WTC11 (cell line): Measurements from ENCODE around the gene AP1S1. TPM values are rescaled to one million over a fixed set of nuclear protein-coding genes. Genes with fewer than 3 reads are reported as not detected.

Experiments used
- AFF4 ChIP-seq: sonication (generic); formaldehyde crosslinking; IDR thresholded peaks from 2 replicates; pipeline ENCODE4 v1.8.1; 2023; ENCODE audit warnings: mild to moderate bottlenecking, missing genetic modification reagents, borderline replicate concordance
- AR ChIP-seq: fragments of 250-450 bp; sonication (Bioruptor Pico); IDR thresholded peaks from 2 replicates; pipeline ENCODE4 v1.9.0; 2021; ENCODE audit warnings: mild to moderate bottlenecking
- ATF6 ChIP-seq: sonication (generic); formaldehyde crosslinking; IDR thresholded peaks from 2 replicates; pipeline ENCODE4 v1.8.1; 2023; ENCODE audit warnings: mild to moderate bottlenecking, missing genetic modification reagents
- EMX1 ChIP-seq: fragments of 250-450 bp; sonication (Bioruptor Pico); IDR thresholded peaks from 2 replicates; pipeline ENCODE4 v1.8.0; 2021; ENCODE audit warnings: mild to moderate bottlenecking
- GABPB1 ChIP-seq: sonication (generic); formaldehyde crosslinking; IDR thresholded peaks from 2 replicates; pipeline ENCODE4 v1.8.1; 2023; ENCODE audit warnings: mild to moderate bottlenecking, missing genetic modification reagents
- HMGXB4 ChIP-seq: sonication (generic); formaldehyde crosslinking; IDR thresholded peaks from 2 replicates; pipeline ENCODE4 v1.8.1; 2023; ENCODE audit warnings: mild to moderate bottlenecking, moderate library complexity, missing genetic modification reagents
- JUN ChIP-seq: sonication (generic); formaldehyde crosslinking; IDR thresholded peaks from 2 replicates; pipeline ENCODE4 v1.8.0; 2023; ENCODE audit warnings: mild to moderate bottlenecking, missing genetic modification reagents
- MLX ChIP-seq: sonication (generic); formaldehyde crosslinking; IDR thresholded peaks from 2 replicates; pipeline ENCODE4 v1.8.1; 2023; ENCODE audit warnings: mild to moderate bottlenecking, missing genetic modification reagents, moderate library complexity
- NR1H2 ChIP-seq: sonication (generic); formaldehyde crosslinking; IDR thresholded peaks from 2 replicates; pipeline ENCODE4 v1.9.0; 2021; ENCODE audit warnings: mild to moderate bottlenecking, moderate library complexity, missing genetic modification reagents
- OVOL2 ChIP-seq: fragments of 250-450 bp; sonication (Bioruptor Pico); IDR thresholded peaks from 2 replicates; pipeline ENCODE4 v1.9.0; 2021; ENCODE audit warnings: mild to moderate bottlenecking, borderline replicate concordance
- PREB ChIP-seq: sonication (generic); formaldehyde crosslinking; IDR thresholded peaks from 2 replicates; pipeline ENCODE4 v1.8.1; 2022; ENCODE audit warnings: mild to moderate bottlenecking, missing genetic modification reagents, moderate library complexity, borderline replicate concordance
- SMAD3 ChIP-seq: sonication (generic); formaldehyde crosslinking; IDR thresholded peaks from 2 replicates; pipeline ENCODE4 v1.8.0; 2022; ENCODE audit warnings: missing genetic modification reagents, mild to moderate bottlenecking, borderline replicate concordance
- TP53 ChIP-seq: sonication (generic); formaldehyde crosslinking; IDR thresholded peaks from 2 replicates; pipeline ENCODE4 v1.8.1; 2023; ENCODE audit warnings: mild to moderate bottlenecking, missing genetic modification reagents
- ZBTB43 ChIP-seq: sonication (generic); formaldehyde crosslinking; IDR thresholded peaks from 2 replicates; pipeline ENCODE4 v1.8.1; 2023; ENCODE audit warnings: mild to moderate bottlenecking, missing genetic modification reagents
- ZNF219 ChIP-seq: sonication (generic); formaldehyde crosslinking; IDR thresholded peaks from 2 replicates; pipeline ENCODE4 v1.8.0; 2023; ENCODE audit warnings: missing genetic modification reagents, mild to moderate bottlenecking, borderline replicate concordance
- ZNF263 ChIP-seq: sonication (generic); formaldehyde crosslinking; IDR thresholded peaks from 2 replicates; pipeline ENCODE4 v1.8.1; 2022; ENCODE audit warnings: low read depth, mild to moderate bottlenecking, moderate library complexity, missing genetic modification reagents
- total RNA-seq: library from RNA; stranded (reverse); gene quantifications from 3 replicates; pipeline ENCODE4 v1.2.3, GENCODE V29; 2021
- TF ChIP-seq, protein P1 (sequence below): fragments of 250-450 bp; sonication (Bioruptor Pico); IDR thresholded peaks from 2 replicates; pipeline ENCODE4 v2.1.2; 2022; ENCODE audit warnings: mild to moderate bottlenecking, moderate library complexity
- TF ChIP-seq, protein P2 (sequence below): fragments of 250-450 bp; sonication (Bioruptor Pico); conservative IDR thresholded peaks from 2 replicates; pipeline ENCODE4 v1.9.0; 2021; ENCODE audit warnings: mild to moderate bottlenecking

Gene AP1S1
- total RNA-seq, 1 experiment from 2014 or later = 60.7 TPM

- TF ChIP-seq ZBTB43 (CRISPR knock-in tag) (peak; percentile 97), PREB (CRISPR knock-in tag) (peak; percentile 93), SMAD3 (CRISPR knock-in tag) (peak; percentile 99), JUN (peak; percentile 97; the same call in 1 of the 2 replicates), ATF6 (CRISPR knock-in tag) (peak; percentile 39; the same call in 1 of the 2 replicates), EMX1 (CRISPR knock-in tag) (no peak), NR1H2 (CRISPR knock-in tag) (no peak), TP53 (CRISPR knock-in tag) (peak; percentile 97), ZNF263 (peak; percentile 59; the same call in 1 of the 2 replicates), AR (no peak), HMGXB4 (CRISPR knock-in tag) (peak; percentile 63; the same call in 1 of the 2 replicates), MLX (CRISPR knock-in tag) (peak; percentile 92; the same call in 1 of the 2 replicates), GABPB1 (peak; percentile 80), AFF4 (peak; percentile 90; the same call in 1 of the 2 replicates), ZNF219 (CRISPR knock-in tag) (peak; percentile 94), OVOL2 (CRISPR knock-in tag) (no peak)
- TF ChIP-seq, protein P1, sequence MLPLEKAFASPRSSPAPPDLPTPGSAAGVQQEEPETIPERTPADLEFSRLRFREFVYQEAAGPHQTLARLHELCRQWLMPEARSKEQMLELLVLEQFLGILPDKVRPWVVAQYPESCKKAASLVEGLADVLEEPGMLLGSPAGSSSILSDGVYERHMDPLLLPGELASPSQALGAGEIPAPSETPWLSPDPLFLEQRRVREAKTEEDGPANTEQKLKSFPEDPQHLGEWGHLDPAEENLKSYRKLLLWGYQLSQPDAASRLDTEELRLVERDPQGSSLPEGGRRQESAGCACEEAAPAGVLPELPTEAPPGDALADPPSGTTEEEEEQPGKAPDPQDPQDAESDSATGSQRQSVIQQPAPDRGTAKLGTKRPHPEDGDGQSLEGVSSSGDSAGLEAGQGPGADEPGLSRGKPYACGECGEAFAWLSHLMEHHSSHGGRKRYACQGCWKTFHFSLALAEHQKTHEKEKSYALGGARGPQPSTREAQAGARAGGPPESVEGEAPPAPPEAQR (CRISPR knock-in tag) = no peak
- TF ChIP-seq, protein P2, sequence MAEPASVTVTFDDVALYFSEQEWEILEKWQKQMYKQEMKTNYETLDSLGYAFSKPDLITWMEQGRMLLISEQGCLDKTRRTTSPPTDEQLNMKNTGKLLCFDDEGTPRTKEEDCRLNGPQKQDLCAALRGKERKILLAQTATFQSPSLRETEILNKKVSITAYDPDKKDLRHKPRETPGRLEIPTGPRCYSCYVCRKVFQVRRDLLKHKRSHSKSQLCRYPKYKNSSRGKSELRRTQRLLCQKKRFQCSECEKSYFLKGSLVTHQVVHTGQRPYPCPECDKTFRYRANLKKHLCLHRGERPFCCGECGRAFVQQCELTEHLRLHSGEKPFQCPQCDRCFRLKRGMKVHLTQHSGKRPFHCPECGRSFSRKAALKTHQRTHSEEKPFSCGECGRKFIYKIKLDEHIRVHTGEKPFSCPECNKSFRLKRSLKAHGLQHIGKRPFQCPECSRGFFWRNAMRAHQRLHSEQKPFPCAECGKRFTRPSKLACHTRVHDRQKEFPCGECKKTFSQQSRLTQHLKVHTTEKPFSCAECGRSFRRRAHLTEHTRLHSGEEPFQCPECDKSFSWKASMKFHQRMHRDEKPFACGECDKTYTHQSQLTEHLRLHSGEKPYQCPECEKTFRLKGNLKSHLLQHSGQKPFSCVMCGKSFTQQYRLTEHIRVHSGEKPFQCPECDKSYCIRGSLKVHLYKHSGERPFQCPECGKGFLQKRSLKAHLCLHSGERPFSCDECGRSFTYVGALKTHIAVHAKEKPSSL (CRISPR knock-in tag) = no peak
Measured at GRCh38 chr7:101165075-101165957, 11.0 kb downstream of the AP1S1 start, which contains the start of gene VGF (continued).
